Thyroid gland (tissue), 4 donors: ENCODE data around the gene JPT2.

Experiments
- CTCF ChIP-seq, 6 experiments: fragments of 200-600 bp in 3 of 6; fragments of 450-650 bp in 3 of 6; sonication (generic) in 3 of 6; IDR thresholded peaks; one replicate each; pipeline ENCODE4 v1.5.1; 2016 to 2019; ENCODE audit warnings: antibody characterized with exemption in 6 of 6, mild to moderate bottlenecking in 2 of 6, inconsistent platforms in 1 of 6, moderate library complexity in 1 of 6
- POLR2A ChIP-seq, 2 donors: fragments of 450-650 bp; IDR thresholded peaks; one replicate each; pipeline ENCODE4 v1.6.1; 2017; ENCODE audit warnings: antibody characterized with exemption in 2 of 2, mild to moderate bottlenecking in 2 of 2, moderate library complexity in 1 of 2

DNA sequence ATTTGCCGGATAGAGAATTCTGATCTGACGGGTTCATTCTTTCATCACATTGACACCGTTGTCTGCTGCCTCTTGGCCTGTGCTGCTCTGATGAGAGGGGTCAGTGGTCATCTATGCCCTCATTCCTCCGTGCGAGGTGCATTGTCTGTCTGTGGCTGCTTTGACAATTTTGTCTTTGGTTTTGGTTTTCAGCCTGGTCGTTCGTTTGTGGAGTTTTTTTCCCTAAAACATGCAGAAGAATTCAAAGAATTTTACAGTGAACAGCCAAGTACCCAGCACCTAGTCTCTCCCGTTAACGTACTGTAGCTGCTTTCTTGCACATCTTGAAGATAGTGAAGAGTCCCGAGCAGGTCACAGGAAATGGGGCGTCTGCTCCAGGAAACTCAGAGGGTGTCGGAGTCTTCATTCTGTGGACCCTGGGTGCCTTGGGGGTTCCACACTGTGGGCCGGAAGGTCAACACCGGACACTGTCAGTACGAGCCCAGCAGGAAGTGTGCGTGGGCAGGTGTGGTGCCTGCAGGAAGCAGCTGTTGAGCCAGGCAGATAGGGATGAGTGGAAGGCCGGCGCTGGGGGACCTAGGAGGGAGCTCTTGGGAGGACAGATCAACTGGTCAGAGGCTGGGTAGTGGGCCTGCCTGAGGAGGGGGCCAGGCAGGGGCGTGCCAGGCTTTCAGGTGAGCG, 37.7 kb upstream of the JPT2 start:
- TF ChIP-seq CTCF (IDR thresholded peaks at IDR 0.05) (no peak), POLR2A (IDR thresholded peaks at IDR 0.05) (no peak)
